GM18526 (cell line): ENCODE results near the gene ANKRD44.
A peak's percentile ranks its signal among the peaks of the same experiment; 100 is the strongest.

Experiments used
- POLR2A ChIP-seq: IDR thresholded peaks from 3 replicates; pipeline ENCODE4 v1.6.1; 2011; ENCODE audit not compliant: insufficient read length; ENCODE audit errors: extremely low read depth

Gene ANKRD44

GRCh38 chr2:197327073-197327471, 16.5 kb upstream of the ANKRD44 start:
- TF ChIP-seq POLR2A = no peak

GRCh38 chr2:197324801-197325200, 14.2 kb upstream of the ANKRD44 start:
- no peak for TF ChIP-seq POLR2A

- TF ChIP-seq POLR2A = peak; percentile 44
These were observed 12.4 kb upstream of the ANKRD44 start for GRCh38 chr2:197322724-197323720.

- no peak for TF ChIP-seq POLR2A
These were observed 11.6 kb upstream of the ANKRD44 start for GRCh38 chr2:197322143-197322542.

- TF ChIP-seq POLR2A = no peak
These were observed 4.8 kb upstream of the ANKRD44 start for GRCh38 chr2:197315371-197315770.

- no peak for TF ChIP-seq POLR2A
These were observed 1.6 kb upstream of the ANKRD44 start for GRCh38 chr2:197312186-197312585.

- TF ChIP-seq POLR2A = no peak
These were observed 947 bp upstream of the ANKRD44 start for GRCh38 chr2:197311421-197312033.

GRCh38 chr2:197310987-197311420, 424 bp upstream of the ANKRD44 start:
- no peak for TF ChIP-seq POLR2A

- TF ChIP-seq POLR2A = no peak
These were observed 819 bp downstream of the ANKRD44 start for GRCh38 chr2:197309691-197310231.

- peak; percentile 12 for TF ChIP-seq POLR2A
These were observed 1.4 kb downstream of the ANKRD44 start for GRCh38 chr2:197308996-197309690.

GRCh38 chr2:197308585-197308984, 2.0 kb downstream of the ANKRD44 start:
- TF ChIP-seq POLR2A = no peak

- TF ChIP-seq POLR2A = no peak
These were observed 2.6 kb downstream of the ANKRD44 start for GRCh38 chr2:197307933-197308521.

- no peak for TF ChIP-seq POLR2A
These were observed 3.2 kb downstream of the ANKRD44 start for GRCh38 chr2:197307236-197307932.

- TF ChIP-seq POLR2A = no peak
These were observed 3.9 kb downstream of the ANKRD44 start for GRCh38 chr2:197306696-197307040.

- no peak for TF ChIP-seq POLR2A
These were observed 4.4 kb downstream of the ANKRD44 start for GRCh38 chr2:197306024-197306695.
